Measurements from ENCODE around the gene SELENON. TPM values are rescaled to one million over a fixed set of nuclear protein-coding genes. Genes with fewer than 3 reads are reported as not detected.

SELENON gene
- polyA plus RNA-seq, 1 experiment = 39.9 TPM

GRCh38 chr1:25807480-25808390 lies 7.7 kb downstream of the SELENON start:
- TF ChIP-seq, protein P1, sequence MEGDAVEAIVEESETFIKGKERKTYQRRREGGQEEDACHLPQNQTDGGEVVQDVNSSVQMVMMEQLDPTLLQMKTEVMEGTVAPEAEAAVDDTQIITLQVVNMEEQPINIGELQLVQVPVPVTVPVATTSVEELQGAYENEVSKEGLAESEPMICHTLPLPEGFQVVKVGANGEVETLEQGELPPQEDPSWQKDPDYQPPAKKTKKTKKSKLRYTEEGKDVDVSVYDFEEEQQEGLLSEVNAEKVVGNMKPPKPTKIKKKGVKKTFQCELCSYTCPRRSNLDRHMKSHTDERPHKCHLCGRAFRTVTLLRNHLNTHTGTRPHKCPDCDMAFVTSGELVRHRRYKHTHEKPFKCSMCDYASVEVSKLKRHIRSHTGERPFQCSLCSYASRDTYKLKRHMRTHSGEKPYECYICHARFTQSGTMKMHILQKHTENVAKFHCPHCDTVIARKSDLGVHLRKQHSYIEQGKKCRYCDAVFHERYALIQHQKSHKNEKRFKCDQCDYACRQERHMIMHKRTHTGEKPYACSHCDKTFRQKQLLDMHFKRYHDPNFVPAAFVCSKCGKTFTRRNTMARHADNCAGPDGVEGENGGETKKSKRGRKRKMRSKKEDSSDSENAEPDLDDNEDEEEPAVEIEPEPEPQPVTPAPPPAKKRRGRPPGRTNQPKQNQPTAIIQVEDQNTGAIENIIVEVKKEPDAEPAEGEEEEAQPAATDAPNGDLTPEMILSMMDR (IDR thresholded peaks at IDR 0.05; ENCODE audit: insufficient read depth, low read depth, low read length) = no peak
- ChIA-PET CTCF (interaction anchor here (1.0 to 3.9 kb wide), 5 partner anchors 9 to 235 kb away, joined by 3 to 14 read pairs (median 4); no protein-coding TSS in a partner anchor), POLR2A (no interaction called here)
- Histone ChIP-seq H3K4me3 (ENCODE audit: low read depth, low read length) (no peak overlapping the region), H3K36me3 (ENCODE audit: control insufficient read depth, insufficient read depth, low read length) (peaks cover 23% of the 10 kb centered on the region), H3K27me3 (ENCODE audit: control insufficient read depth, insufficient read depth, low read length) (no peaks in the 10 kb centered on the region)
- DNase-seq (ENCODE audit: low read depth) = no peak

DNA sequence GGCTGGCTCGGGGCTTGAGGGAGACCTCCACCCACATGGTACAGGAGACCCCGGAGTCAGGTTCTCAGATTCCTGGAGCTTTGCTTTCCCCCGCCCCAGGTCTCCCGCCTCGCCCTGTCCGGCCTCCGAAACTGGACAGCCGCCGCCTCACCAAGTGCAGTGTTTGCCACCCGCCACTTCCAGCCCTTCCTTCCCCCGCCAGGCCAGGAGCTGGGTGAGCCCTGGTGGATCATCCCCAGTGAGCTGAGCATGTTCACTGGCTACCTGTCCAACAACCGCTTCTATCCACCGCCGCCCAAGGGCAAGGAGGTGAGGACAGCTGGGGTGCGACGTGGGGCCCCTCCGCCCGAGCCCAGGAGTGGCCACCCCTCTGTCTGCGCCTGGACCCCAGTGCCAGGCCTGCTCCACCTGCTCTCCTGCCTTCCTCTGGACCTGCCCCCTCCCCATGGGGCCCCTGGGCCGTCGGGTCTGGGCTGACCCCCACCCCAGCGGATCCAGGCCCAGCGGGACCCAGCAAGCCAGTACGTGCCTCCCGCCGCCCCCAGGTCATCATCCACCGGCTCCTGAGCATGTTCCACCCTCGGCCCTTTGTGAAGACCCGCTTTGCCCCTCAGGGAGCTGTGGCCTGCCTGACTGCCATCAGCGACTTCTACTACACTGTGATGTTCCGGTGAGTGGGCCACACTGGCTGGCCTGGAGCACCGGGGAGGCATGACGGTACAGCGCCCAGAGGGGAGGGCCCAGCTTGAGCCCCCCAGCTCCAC lies 8.7 kb downstream of the SELENON start:
- CTCF ChIA-PET = interaction anchor here (0.6 to 3.9 kb wide), 8 partner anchors 10 to 455 kb away, joined by 3 to 18 read pairs (median 4); partner anchors contain the start of gene MTFR1L
- POLR2A ChIA-PET = no interaction called here
- TF ChIP-seq, protein P1 (IDR thresholded peaks at IDR 0.05; ENCODE audit: insufficient read depth, low read depth, low read length) = no peak
- no peak for DNase-seq (ENCODE audit: low read depth)
- peaks cover 30% of the 10 kb centered on the region for H3K36me3 ChIP-seq (ENCODE audit: control insufficient read depth, insufficient read depth, low read length)
- no peaks in the 10 kb centered on the region for H3K27me3 ChIP-seq (ENCODE audit: control insufficient read depth, insufficient read depth, low read length)
- H3K4me3 ChIP-seq (ENCODE audit: low read depth, low read length) = no peak overlapping the region

- H3K4me3 ChIP-seq (ENCODE audit: low read depth, low read length) = no peak overlapping the region
- H3K27me3 ChIP-seq (ENCODE audit: control insufficient read depth, insufficient read depth, low read length) = no peaks in the 10 kb centered on the region
- ChIA-PET CTCF (interaction anchor here (0.5 to 3.9 kb wide), 7 partner anchors 10 to 406 kb away, joined by 3 to 18 read pairs (median 9); partner anchors contain the start of gene MTFR1L), POLR2A (no interaction called here)
- TF ChIP-seq, protein P1 (IDR thresholded peaks at IDR 0.05; ENCODE audit: insufficient read depth, low read depth, low read length) = no peak
- peaks cover 36% of the 10 kb centered on the region for H3K36me3 ChIP-seq (ENCODE audit: control insufficient read depth, insufficient read depth, low read length)
- DNase-seq (ENCODE audit: low read depth) = no peak
Observed at GRCh38 chr1:25809283-25809926, 9.4 kb downstream of the SELENON start.

DNA sequence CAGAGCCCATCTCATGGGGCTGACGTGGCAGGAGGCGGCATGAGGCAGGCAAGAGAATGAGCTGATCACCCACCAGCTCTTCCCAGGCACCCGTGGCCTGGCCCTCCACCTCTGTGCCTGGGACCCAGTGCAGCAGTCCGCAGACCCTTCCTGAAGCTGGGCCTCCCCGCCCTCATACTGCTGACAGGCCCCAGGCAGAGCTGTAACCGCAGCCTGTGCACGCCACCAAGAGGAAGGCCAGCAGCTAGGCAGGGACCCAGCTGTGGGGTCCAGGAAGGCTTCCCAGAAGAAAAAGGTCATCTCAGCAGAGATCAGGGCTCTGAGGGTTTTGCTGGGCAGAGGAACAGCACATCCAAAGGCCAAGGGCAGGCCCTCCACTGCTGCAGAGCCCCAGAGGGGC lies 9.9 kb downstream of the SELENON start:
- peaks cover 39% of the 10 kb centered on the region for H3K36me3 ChIP-seq (ENCODE audit: control insufficient read depth, insufficient read depth, low read length)
- no peaks in the 10 kb centered on the region for H3K27me3 ChIP-seq (ENCODE audit: control insufficient read depth, insufficient read depth, low read length)
- H3K4me3 ChIP-seq (ENCODE audit: low read depth, low read length) = no peak overlapping the region
- ChIA-PET POLR2A (no interaction called here), CTCF (interaction anchor here (0.8 to 3.9 kb wide), 7 partner anchors 9 to 237 kb away, joined by 3 to 18 read pairs (median 4); partner anchors contain the start of gene MTFR1L)
- no peak for DNase-seq (ENCODE audit: low read depth)
- TF ChIP-seq, protein P1 (IDR thresholded peaks at IDR 0.05; ENCODE audit: insufficient read depth, low read depth, low read length) = no peak
